ENCODE results near the gene TNRC6A.

TNRC6A gene

GRCh38 chr16:24776501-24777220 is 47.2 kb downstream of the TNRC6A start:
- Histone ChIP-seq H4K20me1 (ENCODE audit: insufficient read depth, low read length, poor library complexity, severe bottlenecking) (peaks cover 29% of the 10 kb centered on the region), H3K4me2 (ENCODE audit: low read depth, low read length, poor library complexity, severe bottlenecking) (no peak overlapping the region), H3K36me3 (ENCODE audit: insufficient read depth, low read length) (peaks cover 62% of the 10 kb centered on the region), H3K9me2 (replicated peaks; ENCODE audit: low read depth, low read length) (no peaks in the 10 kb centered on the region), H3K79me2 (ENCODE audit: insufficient read depth, low read length) (peaks cover 39% of the 10 kb centered on the region), H3K9me3 (ENCODE audit: insufficient read depth, low read depth, low read length) (no peaks in the 10 kb centered on the region), H3K9ac (ENCODE audit: low read depth, low read length, poor library complexity, severe bottlenecking) (no peak overlapping the region), H3K4me3 (ENCODE audit: low read length, poor library complexity, severe bottlenecking) (no peak overlapping the region), H3F3A (ENCODE audit: low read depth) (no peaks in the 10 kb centered on the region), H3K4me1 (ENCODE audit: insufficient read depth, low read length, poor library complexity, severe bottlenecking) (no peaks in the 10 kb centered on the region), H2AFZ (ENCODE audit: low read length) (no peak overlapping the region), H3K27me3 (ENCODE audit: insufficient read depth, low read length, poor library complexity, severe bottlenecking) (no peaks in the 10 kb centered on the region)
- no peak for TF ChIP-seq EZH2phosphoT487 (IDR thresholded peaks at IDR 0.05; ENCODE audit: borderline replicate concordance)
- TF ChIP-seq, protein P1, sequence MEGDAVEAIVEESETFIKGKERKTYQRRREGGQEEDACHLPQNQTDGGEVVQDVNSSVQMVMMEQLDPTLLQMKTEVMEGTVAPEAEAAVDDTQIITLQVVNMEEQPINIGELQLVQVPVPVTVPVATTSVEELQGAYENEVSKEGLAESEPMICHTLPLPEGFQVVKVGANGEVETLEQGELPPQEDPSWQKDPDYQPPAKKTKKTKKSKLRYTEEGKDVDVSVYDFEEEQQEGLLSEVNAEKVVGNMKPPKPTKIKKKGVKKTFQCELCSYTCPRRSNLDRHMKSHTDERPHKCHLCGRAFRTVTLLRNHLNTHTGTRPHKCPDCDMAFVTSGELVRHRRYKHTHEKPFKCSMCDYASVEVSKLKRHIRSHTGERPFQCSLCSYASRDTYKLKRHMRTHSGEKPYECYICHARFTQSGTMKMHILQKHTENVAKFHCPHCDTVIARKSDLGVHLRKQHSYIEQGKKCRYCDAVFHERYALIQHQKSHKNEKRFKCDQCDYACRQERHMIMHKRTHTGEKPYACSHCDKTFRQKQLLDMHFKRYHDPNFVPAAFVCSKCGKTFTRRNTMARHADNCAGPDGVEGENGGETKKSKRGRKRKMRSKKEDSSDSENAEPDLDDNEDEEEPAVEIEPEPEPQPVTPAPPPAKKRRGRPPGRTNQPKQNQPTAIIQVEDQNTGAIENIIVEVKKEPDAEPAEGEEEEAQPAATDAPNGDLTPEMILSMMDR (conservative IDR thresholded peaks at IDR 0.05; ENCODE audit: low read length) = no peak

- H2AFZ ChIP-seq (ENCODE audit: low read length) = no peak overlapping the region
- TF ChIP-seq, protein P1 (conservative IDR thresholded peaks at IDR 0.05; ENCODE audit: low read length) = no peak
- TF ChIP-seq EZH2phosphoT487 (IDR thresholded peaks at IDR 0.05; ENCODE audit: borderline replicate concordance) = no peak
- H3K4me1 ChIP-seq (ENCODE audit: insufficient read depth, low read length, poor library complexity, severe bottlenecking) = no peaks in the 10 kb centered on the region
Observed at GRCh38 chr16:24778671-24779070, 49.2 kb downstream of the TNRC6A start.

GRCh38 chr16:24781256-24781655 is 51.8 kb downstream of the TNRC6A start:
- peaks cover 3% of the 10 kb centered on the region for H4K20me1 ChIP-seq (ENCODE audit: insufficient read depth, low read length, poor library complexity, severe bottlenecking)
- no peaks in the 10 kb centered on the region for H3K27me3 ChIP-seq (ENCODE audit: insufficient read depth, low read length, poor library complexity, severe bottlenecking)
- H3K36me3 ChIP-seq (ENCODE audit: insufficient read depth, low read length) = peaks cover 77% of the 10 kb centered on the region
- no peaks in the 10 kb centered on the region for H3K9me2 ChIP-seq (replicated peaks; ENCODE audit: low read depth, low read length)
- no peak overlapping the region for H2AFZ ChIP-seq (ENCODE audit: low read length)
- H3K4me2 ChIP-seq (ENCODE audit: low read depth, low read length, poor library complexity, severe bottlenecking) = no peak overlapping the region
- peaks cover 7% of the 10 kb centered on the region; the same call in 1 of the 2 replicates for H3K79me2 ChIP-seq (ENCODE audit: insufficient read depth, low read length)
- no peaks in the 10 kb centered on the region for H3F3A ChIP-seq (ENCODE audit: low read depth)
- H3K9me3 ChIP-seq (ENCODE audit: insufficient read depth, low read depth, low read length) = no peaks in the 10 kb centered on the region
- no peak overlapping the region for H3K4me3 ChIP-seq (ENCODE audit: low read length, poor library complexity, severe bottlenecking)
- no peaks in the 10 kb centered on the region for H3K4me1 ChIP-seq (ENCODE audit: insufficient read depth, low read length, poor library complexity, severe bottlenecking)
- H3K9ac ChIP-seq (ENCODE audit: low read depth, low read length, poor library complexity, severe bottlenecking) = no peak overlapping the region
- TF ChIP-seq, protein P1 (conservative IDR thresholded peaks at IDR 0.05; ENCODE audit: low read length) = no peak
- TF ChIP-seq EZH2phosphoT487 (IDR thresholded peaks at IDR 0.05; ENCODE audit: borderline replicate concordance) = no peak

More at GRCh38 chr16:24778671-24779070, 49.2 kb downstream of the TNRC6A start:
- Histone ChIP-seq H3K4me2 (ENCODE audit: low read depth, low read length, poor library complexity, severe bottlenecking) (no peak overlapping the region), H3K9ac (ENCODE audit: low read depth, low read length, poor library complexity, severe bottlenecking) (no peak overlapping the region), H4K20me1 (ENCODE audit: insufficient read depth, low read length, poor library complexity, severe bottlenecking) (peaks cover 23% of the 10 kb centered on the region), H3K9me3 (ENCODE audit: insufficient read depth, low read depth, low read length) (no peaks in the 10 kb centered on the region), H3K9me2 (replicated peaks; ENCODE audit: low read depth, low read length) (no peaks in the 10 kb centered on the region), H3K4me3 (ENCODE audit: low read length, poor library complexity, severe bottlenecking) (no peak overlapping the region), H3K36me3 (ENCODE audit: insufficient read depth, low read length) (peaks cover 76% of the 10 kb centered on the region), H3F3A (ENCODE audit: low read depth) (no peaks in the 10 kb centered on the region), H3K79me2 (ENCODE audit: insufficient read depth, low read length) (peaks cover 30% of the 10 kb centered on the region), H3K27me3 (ENCODE audit: insufficient read depth, low read length, poor library complexity, severe bottlenecking) (no peaks in the 10 kb centered on the region)
